Activated naive CD4-positive, alpha-beta T cell (primary cell): ENCODE measurements around the gene PRSS33.

Experiments
- DNase-seq, 4 experiments: peaks; one replicate each; lab custom pipeline; 2025; lab: John Stamatoyannopoulos, UW

PRSS33 gene

DNA sequence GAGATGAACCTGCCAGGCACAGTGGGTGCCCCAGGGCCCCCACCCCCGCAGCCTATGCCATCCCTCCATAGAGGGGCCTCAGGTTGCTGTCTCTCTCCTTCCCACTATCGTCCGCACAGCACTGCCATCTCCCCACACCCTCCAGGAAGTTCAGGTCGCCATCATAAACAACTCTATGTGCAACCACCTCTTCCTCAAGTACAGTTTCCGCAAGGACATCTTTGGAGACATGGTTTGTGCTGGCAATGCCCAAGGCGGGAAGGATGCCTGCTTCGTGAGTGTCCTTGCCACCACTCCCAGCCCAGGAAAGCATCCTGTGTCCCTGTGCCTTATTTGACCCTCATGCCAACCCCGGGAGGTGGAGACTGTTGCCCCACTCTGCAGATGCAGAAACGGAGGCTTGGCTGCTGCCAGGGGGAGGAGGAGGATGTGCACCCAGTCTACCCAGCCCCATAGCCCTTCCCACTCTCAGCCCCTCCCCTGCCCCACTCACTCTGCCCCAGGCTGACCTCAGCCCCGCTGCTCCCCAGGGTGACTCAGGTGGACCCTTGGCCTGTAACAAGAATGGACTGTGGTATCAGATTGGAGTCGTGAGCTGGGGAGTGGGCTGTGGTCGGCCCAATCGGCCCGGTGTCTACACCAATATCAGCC lies 33.6 kb upstream of the PRSS33 start:
- DNase-seq = no peak

- no peak for DNase-seq
Observed at GRCh38 chr16:2819939-2820835, 32.8 kb upstream of the PRSS33 start.

- DNase-seq = no peak
Observed at GRCh38 chr16:2819179-2819938, 32.0 kb upstream of the PRSS33 start.

DNA sequence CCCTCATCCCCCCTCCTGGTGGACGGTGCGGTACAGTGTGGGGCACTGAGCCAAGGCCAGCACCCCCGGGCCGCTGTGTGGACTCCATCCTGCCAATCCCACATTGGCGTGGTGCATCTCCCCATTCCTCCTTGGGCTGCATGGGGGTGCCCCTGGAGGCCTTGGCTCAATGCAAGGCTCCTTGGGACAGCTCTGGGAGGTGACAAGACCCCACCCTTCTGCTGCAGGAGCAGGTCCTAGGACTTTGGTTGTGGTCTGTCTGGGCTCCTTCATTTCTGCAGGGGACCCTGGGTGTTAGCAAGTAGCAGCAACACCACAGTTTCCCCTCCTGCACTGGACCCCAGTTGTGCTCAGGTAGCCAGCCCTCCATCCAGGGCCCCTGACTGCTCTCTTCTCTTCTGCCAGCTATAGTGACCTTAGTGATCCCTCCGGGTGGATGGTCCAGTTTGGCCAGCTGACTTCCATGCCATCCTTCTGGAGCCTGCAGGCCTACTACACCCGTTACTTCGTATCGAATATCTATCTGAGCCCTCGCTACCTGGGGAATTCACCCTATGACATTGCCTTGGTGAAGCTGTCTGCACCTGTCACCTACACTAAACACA lies 31.0 kb upstream of the PRSS33 start:
- DNase-seq = no peak

DNA sequence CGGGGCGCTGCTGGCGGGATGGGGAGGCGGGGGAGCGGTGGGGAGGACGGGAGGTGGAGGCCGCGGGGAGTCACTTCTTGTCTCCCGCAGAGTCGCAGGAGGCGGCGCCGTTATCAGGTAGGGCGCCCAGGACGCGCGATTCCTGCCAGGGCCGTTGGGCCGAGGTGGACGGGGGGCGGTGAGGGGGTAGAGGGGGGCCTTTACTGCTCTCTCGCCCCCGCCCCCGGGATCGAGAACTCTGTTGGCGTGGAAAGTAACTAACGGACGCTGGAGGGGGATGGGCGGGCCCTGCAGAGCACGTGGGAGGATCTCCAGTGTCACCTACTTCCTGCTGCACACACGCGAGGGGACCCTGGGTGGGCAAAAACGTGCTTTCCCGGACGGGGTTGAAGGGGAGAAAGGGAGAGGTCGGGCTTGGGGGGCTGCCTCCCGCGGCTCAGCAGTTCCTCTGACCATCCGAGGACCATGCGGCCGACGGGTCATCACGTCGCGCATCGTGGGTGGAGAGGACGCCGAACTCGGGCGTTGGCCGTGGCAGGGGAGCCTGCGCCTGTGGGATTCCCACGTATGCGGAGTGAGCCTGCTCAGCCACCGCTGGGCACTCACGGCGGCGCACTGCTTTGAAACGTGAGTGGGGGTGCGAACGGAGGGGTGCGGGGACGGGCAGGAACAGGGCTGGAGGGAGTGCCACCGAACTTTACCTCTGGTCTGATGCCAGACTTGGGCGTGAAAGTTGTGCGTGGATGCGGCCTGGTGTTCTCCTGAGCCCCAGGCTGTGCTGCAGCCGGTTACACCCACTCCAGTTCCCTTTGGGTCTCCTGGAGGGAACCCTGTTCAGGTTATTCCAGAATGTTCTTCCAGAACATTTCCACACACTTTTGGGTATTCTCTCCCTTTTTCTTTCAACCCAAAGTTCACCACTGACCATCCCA lies 30.2 kb upstream of the PRSS33 start:
- no peak for DNase-seq

- DNase-seq = peak in 1 of 4 experiments; percentile 15
Observed at GRCh38 chr16:2816751-2817339, 29.5 kb upstream of the PRSS33 start, which contains the start of gene PRSS21. TSS of gene PRSS21 (plus strand) at chr16:2817237. CDS start at chr16:2817269, 32 bp downstream.

- DNase-seq = no peak
Observed at GRCh38 chr16:2815299-2815771, 28.0 kb upstream of the PRSS33 start.

DNA sequence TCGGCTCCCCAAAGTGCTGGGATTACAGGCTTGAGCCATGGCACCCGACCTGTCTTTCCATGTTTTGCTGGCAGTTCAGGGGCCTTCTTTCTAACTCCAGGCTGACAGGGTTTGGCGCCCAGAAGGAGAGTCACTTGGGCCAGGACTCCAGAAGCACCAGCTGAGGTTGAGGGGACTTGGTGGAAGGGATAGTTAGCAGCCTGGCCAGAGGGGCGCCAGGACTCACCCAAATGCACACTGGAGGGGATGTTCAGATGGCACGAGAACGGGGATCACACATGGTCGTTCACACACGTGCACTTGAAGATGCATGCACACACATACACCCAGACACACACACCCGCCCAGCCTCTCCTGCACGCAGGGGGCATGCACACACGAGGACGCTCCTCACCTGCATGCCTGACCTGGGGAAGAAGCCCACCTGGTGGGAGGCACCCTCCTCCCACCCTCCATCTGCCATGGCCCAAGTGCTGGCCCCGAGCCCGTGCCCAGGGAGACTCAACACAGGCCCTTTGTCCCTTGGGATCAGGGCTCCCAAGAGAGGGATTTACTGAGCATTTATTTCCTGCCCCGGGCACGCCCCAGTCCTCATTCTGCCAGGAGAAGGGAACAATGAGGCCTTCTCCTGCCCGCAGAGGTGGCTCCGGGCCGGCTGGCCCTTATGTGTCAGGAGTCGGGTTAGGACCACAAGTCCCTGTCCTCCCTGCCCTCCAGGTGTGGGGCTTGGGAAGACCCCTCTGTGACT lies 27.4 kb upstream of the PRSS33 start:
- no peak for DNase-seq

DNA sequence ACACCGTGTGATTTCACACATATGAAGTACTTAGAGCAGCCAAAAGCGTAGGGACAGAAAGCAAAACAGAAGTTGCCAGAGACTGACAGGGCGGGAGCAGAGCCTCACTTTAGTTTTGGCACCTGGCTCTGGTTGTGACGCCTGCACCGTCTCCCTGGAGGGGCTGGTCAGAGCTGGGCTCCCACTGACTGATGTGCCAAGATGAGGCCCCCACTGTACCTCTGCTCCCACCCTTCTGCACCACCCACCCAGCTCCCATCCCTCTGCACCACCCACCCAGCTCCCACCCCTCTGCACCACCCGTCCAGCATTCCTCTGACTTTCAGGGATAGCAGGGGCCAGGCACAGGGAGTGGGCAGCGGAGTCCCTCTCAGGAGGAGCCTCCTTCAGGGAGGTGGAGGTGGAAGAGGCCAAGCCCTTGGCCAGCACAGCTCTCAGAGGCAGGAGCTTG lies 26.4 kb upstream of the PRSS33 start:
- no peak for DNase-seq

DNA sequence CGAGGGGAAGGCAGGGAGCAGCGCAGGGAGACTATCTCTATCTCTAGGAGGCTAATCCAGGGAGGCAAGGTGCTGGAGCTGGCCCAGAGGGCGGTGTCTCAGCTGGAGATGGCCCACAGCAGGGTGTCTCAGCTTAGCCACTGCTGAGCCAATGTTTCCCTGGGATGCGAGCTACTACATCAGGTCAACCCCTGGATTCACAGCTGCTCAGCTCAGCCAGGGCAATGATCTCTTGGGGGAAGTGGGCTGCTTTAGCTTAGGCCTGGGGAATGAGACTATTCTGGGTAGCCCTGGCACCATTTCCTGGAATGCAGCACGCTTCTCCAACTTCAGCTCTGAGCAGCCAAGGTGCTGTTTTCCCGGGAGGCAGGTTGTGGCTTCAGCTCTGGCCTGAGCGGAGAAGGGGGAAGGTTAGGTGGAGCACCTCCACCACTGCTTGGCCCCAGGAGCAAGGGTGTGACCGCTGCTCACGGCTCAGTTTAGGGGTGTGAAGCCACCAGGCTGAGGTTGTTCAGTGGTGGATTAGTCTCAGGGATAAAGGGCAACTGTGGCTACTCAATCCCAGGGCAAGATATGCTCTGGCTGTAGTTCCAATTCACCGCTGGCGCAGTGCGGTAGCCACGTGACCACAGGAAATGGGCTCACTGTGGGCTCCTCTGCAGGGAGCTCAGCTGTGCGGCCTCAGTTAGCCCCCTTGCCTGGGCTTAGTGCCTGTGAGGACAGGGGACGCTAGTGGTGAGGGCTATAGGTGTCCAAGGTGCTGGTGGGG lies 24.5 kb upstream of the PRSS33 start:
- no peak for DNase-seq

DNA sequence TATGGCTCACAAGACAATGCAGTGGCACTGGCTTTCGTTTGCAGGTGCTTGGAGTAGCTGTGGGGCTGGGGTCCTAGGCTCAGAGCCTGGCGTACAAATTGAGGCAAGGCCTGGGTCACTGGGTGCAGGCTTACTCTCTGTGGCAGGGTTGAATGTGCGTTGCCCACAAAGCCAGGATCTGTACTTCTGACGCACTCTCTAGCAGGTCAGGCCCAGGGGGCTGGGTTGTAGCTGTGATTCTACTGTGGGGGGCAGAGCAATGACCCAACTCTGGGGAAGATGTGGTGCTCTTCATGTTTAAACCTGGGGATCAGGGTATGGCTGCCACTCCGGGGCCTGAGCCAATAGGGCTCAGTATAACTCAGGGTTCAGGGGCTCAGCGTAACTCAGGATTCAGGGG lies 23.3 kb upstream of the PRSS33 start:
- no peak for DNase-seq

GRCh38 chr16:2809149-2809760 lies 21.9 kb upstream of the PRSS33 start:
- no peak for DNase-seq

DNA sequence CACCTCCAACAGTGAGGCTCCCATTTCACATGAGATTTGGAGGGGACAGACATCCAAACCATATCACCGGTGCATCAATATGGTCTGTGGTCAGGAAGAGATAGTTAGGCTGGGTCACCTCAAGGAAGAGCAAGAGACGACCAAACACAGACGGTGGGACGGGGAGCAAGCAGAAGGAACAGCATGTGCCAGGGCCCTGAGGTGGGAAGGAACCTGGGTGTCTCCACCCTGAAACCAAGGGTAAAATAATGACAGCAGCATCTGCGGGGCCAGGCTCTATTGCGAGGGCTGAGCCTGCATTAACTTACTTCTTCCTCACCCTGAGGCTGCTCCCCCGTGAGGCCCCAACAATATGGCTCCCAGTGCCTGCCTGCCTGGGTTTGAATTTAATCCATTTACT lies 20.8 kb upstream of the PRSS33 start:
- DNase-seq = no peak

- DNase-seq = no peak
Observed at GRCh38 chr16:2806286-2806685, 18.9 kb upstream of the PRSS33 start.

GRCh38 chr16:2804728-2805127 lies 17.4 kb upstream of the PRSS33 start:
- DNase-seq = no peak

DNA sequence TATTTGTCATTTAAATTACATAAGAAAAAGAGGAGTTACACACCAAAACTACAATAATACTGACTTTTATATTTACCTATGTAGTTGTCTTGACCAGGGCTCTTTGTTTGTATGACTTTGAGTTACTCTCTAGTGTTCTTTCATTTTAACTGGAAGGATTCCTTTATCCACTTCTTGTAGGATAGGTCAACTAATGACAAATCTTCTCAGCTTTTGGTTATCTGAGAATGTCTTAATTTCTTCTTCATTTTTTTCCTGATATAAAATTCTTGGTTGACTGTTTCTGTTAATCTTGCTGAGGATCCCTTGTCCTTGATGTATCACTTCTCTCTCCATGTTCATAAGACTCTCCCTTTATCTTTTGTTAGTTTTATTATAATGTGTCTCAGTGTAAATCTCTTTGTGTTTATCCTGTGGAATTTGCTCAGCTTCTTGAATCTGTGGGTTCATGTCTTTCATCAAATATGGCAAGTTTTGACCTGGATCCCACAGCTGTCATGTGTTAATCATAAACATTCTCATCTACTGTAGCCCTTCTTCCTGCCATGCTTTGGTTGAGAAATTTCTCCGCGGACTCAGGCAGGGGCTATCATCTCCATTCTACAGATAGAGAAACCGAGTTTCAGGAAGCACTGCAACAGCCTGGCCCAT lies 16.3 kb upstream of the PRSS33 start:
- no peak for DNase-seq

DNA sequence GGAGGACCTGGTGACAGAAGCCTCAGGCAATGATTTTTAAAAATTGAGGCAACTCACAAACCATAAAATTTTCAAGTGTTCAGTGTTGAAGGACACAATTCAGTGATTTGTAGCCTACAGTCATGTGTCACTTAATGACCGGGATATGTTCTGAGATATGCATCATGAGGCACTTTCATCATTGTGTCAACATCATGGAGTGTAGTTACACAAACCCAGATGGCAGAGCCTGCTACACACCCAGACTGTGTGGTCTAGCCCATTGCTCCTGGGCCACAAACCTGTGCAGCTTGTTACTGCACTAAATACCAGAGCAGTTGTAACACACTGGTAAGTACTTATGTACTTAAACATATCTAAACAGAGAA lies 12.5 kb upstream of the PRSS33 start:
- no peak for DNase-seq
